ENCODE data around the gene PLXNB1.

Gene PLXNB1

GRCh38 chr3:48416546-48416945 lies 13.3 kb downstream of the PLXNB1 start:
- no peaks in the 10 kb centered on the region for H3K9me3 ChIP-seq (ENCODE audit: insufficient read depth, low read depth, low read length)
- H3K4me1 ChIP-seq (ENCODE audit: insufficient read depth, low read length), result no peaks in the 10 kb centered on the region
- H3K9ac ChIP-seq (ENCODE audit: low read depth, low read length), result no peak overlapping the region
- no peak overlapping the region for H3K4me3 ChIP-seq (ENCODE audit: low read length)
- peaks cover 96% of the 10 kb centered on the region for H3K36me3 ChIP-seq (ENCODE audit: insufficient read depth, low read length)
- H3K27ac ChIP-seq (ENCODE audit: low read depth, low read length), result no peak overlapping the region
- 94% methylated on average over 4 of the region's 4 CpGs for WGBS
- no peaks in the 10 kb centered on the region for H3K27me3 ChIP-seq (ENCODE audit: insufficient read depth, low read length)

- Histone ChIP-seq H3K9ac (ENCODE audit: low read depth, low read length) (no peak overlapping the region), H3K27me3 (ENCODE audit: insufficient read depth, low read length) (no peaks in the 10 kb centered on the region), H3K36me3 (ENCODE audit: insufficient read depth, low read length) (peaks cover 96% of the 10 kb centered on the region), H3K9me3 (ENCODE audit: insufficient read depth, low read depth, low read length) (no peaks in the 10 kb centered on the region), H3K27ac (ENCODE audit: low read depth, low read length) (no peak overlapping the region), H3K4me3 (ENCODE audit: low read length) (no peak overlapping the region), H3K4me1 (ENCODE audit: insufficient read depth, low read length) (no peaks in the 10 kb centered on the region)
- 94% methylated on average over 14 of the region's 14 CpGs for WGBS
Measured at GRCh38 chr3:48416091-48416505, 13.8 kb downstream of the PLXNB1 start.

DNA sequence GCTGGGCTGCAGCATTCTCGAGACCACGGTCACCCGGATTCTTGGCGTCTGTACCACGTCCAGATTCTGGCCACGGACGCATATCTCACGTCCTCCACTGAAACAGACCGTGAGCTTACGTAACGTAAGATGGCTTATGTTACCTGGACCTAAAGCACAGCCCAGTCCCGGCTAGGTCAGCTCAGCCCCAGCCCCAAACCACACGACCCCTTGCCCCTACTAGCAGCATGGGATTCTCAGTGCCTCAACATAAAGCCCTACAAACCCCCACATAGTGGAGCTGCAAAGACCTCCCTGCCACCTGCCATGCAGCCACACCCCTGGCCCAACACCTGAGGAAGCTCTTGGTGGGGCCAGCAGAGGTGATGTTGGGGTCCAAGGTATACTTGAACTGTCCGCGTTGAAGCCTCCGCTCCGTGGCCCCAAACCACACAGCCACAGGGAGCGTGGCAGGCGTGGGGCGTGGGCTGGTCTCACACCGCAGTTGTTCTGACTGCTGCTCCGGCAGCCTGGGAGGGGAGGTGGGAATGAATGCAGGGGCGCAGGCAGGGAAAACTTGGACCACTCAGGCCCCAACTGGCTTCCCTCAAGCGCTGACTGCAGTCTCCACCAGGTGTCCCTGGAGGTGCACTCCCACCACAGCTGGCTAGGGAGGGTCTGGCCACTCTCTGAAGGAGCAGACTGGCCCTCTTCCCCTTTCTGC lies 14.5 kb downstream of the PLXNB1 start:
- no peak overlapping the region for H3K4me3 ChIP-seq (ENCODE audit: low read length)
- no peaks in the 10 kb centered on the region for H3K4me1 ChIP-seq (ENCODE audit: insufficient read depth, low read length)
- H3K9me3 ChIP-seq (ENCODE audit: insufficient read depth, low read depth, low read length), result no peaks in the 10 kb centered on the region
- 95% methylated on average over 24 of the region's 24 CpGs for WGBS
- H3K27me3 ChIP-seq (ENCODE audit: insufficient read depth, low read length), result no peaks in the 10 kb centered on the region
- H3K36me3 ChIP-seq (ENCODE audit: insufficient read depth, low read length), result peaks cover 96% of the 10 kb centered on the region
- no peak overlapping the region for H3K27ac ChIP-seq (ENCODE audit: low read depth, low read length)
- H3K9ac ChIP-seq (ENCODE audit: low read depth, low read length), result no peak overlapping the region

- Histone ChIP-seq H3K4me3 (ENCODE audit: low read length) (no peak overlapping the region), H3K27ac (ENCODE audit: low read depth, low read length) (no peak overlapping the region), H3K4me1 (ENCODE audit: insufficient read depth, low read length) (no peaks in the 10 kb centered on the region), H3K9me3 (ENCODE audit: insufficient read depth, low read depth, low read length) (no peaks in the 10 kb centered on the region), H3K36me3 (ENCODE audit: insufficient read depth, low read length) (peaks cover 100% of the 10 kb centered on the region), H3K9ac (ENCODE audit: low read depth, low read length) (no peak overlapping the region), H3K27me3 (ENCODE audit: insufficient read depth, low read length) (no peaks in the 10 kb centered on the region)
- WGBS, result 96% methylated on average over 25 of the region's 25 CpGs
Measured at GRCh38 chr3:48414376-48415250, 15.3 kb downstream of the PLXNB1 start.

- Histone ChIP-seq H3K9ac (ENCODE audit: low read depth, low read length) (no peak overlapping the region), H3K9me3 (ENCODE audit: insufficient read depth, low read depth, low read length) (no peaks in the 10 kb centered on the region), H3K4me1 (ENCODE audit: insufficient read depth, low read length) (no peaks in the 10 kb centered on the region), H3K27ac (ENCODE audit: low read depth, low read length) (no peak overlapping the region), H3K4me3 (ENCODE audit: low read length) (no peak overlapping the region), H3K27me3 (ENCODE audit: insufficient read depth, low read length) (no peaks in the 10 kb centered on the region), H3K36me3 (ENCODE audit: insufficient read depth, low read length) (peaks cover 100% of the 10 kb centered on the region)
- 95% methylated on average over 14 of the region's 14 CpGs for WGBS
Measured at GRCh38 chr3:48413611-48414010, 16.3 kb downstream of the PLXNB1 start.

- Histone ChIP-seq H3K27me3 (ENCODE audit: insufficient read depth, low read length) (no peaks in the 10 kb centered on the region), H3K9me3 (ENCODE audit: insufficient read depth, low read depth, low read length) (no peaks in the 10 kb centered on the region), H3K27ac (ENCODE audit: low read depth, low read length) (no peak overlapping the region), H3K36me3 (ENCODE audit: insufficient read depth, low read length) (peaks cover 100% of the 10 kb centered on the region), H3K4me1 (ENCODE audit: insufficient read depth, low read length) (no peaks in the 10 kb centered on the region), H3K4me3 (ENCODE audit: low read length) (no peak overlapping the region), H3K9ac (ENCODE audit: low read depth, low read length) (no peak overlapping the region)
- 94% methylated on average over 8 of the region's 8 CpGs for whole genome bisulfite sequencing
Measured at GRCh38 chr3:48413086-48413485, 16.8 kb downstream of the PLXNB1 start.

DNA sequence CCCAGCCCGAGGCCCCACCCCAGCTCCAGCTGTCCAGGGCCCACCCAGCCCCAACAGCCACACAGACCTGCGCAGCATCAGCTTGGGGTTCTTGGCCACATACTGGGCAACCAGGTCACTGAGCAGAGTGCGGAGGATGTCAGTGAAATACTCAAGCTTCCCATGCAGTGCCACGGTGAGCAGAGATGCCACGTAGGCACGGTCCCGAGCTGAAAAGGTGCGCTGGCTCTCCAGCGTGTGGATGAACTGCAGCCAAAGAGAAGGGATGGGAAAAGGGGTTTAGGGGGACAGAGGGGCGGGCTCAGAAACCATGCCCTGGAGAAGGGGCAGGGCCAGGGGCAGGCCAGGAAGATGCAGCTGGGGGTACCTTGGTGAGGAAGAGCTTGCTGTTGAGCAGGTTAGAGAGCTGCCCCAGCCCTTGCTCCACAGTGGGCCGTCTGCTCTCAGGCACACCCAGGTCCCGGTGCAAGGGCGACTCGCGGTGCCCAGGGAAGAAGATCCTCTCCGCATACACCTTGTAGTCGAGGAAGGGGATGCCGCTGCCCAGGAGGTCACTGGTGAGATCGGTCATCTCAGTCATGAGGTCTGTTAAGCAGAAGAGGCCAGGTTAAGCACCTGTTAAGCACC lies 17.4 kb downstream of the PLXNB1 start:
- Histone ChIP-seq H3K4me3 (ENCODE audit: low read length) (no peak overlapping the region), H3K36me3 (ENCODE audit: insufficient read depth, low read length) (peaks cover 98% of the 10 kb centered on the region)
- WGBS, result 97% methylated on average over 19 of the region's 19 CpGs

GRCh38 chr3:48411606-48412374 lies 18.1 kb downstream of the PLXNB1 start:
- H3K36me3 ChIP-seq (ENCODE audit: insufficient read depth, low read length), result peaks cover 98% of the 10 kb centered on the region
- H3K27me3 ChIP-seq (ENCODE audit: insufficient read depth, low read length), result no peaks in the 10 kb centered on the region
- no peak overlapping the region for H3K27ac ChIP-seq (ENCODE audit: low read depth, low read length)
- no peaks in the 10 kb centered on the region for H3K9me3 ChIP-seq (ENCODE audit: insufficient read depth, low read depth, low read length)
- WGBS, result 95% methylated on average over 11 of the region's 11 CpGs
- H3K4me3 ChIP-seq (ENCODE audit: low read length), result no peak overlapping the region
- H3K9ac ChIP-seq (ENCODE audit: low read depth, low read length), result no peak overlapping the region
- no peaks in the 10 kb centered on the region for H3K4me1 ChIP-seq (ENCODE audit: insufficient read depth, low read length)

More for the DNA sequence above, 17.4 kb downstream of the PLXNB1 start:
- Histone ChIP-seq H3K9ac (ENCODE audit: low read depth, low read length) (no peak overlapping the region), H3K4me1 (ENCODE audit: insufficient read depth, low read length) (no peaks in the 10 kb centered on the region), H3K9me3 (ENCODE audit: insufficient read depth, low read depth, low read length) (no peaks in the 10 kb centered on the region), H3K27ac (ENCODE audit: low read depth, low read length) (no peak overlapping the region), H3K27me3 (ENCODE audit: insufficient read depth, low read length) (no peaks in the 10 kb centered on the region)

DNA sequence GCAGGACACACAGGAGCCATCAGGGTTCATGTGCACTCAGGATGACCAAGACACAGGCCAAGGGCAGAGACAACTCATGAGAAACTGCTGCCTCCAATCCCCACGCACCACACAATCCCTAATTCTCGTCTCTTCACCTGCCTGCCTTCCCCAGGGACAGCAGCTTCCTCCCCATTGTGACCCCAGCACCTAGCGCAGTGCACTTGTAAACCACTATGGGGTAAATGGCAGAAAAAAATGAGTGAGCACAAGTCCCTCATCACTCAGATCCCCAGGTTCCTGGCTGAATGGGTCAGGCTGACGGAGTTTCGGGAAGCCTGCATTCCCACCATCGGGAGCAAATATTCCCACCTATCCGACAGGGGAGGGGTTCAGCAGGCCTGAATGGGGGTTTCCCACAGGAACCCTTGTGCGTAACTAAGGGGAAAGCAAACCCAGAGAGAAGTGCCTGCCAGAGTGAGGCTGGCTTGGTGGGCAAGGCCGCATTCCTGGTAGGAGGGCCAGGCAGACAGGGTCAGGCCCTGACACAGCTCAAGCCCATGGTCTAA lies 18.8 kb downstream of the PLXNB1 start:
- Histone ChIP-seq H3K9ac (ENCODE audit: low read depth, low read length) (no peak overlapping the region), H3K27me3 (ENCODE audit: insufficient read depth, low read length) (no peaks in the 10 kb centered on the region), H3K4me3 (ENCODE audit: low read length) (no peak overlapping the region), H3K9me3 (ENCODE audit: insufficient read depth, low read depth, low read length) (no peaks in the 10 kb centered on the region), H3K36me3 (ENCODE audit: insufficient read depth, low read length) (peaks cover 98% of the 10 kb centered on the region), H3K4me1 (ENCODE audit: insufficient read depth, low read length) (no peaks in the 10 kb centered on the region), H3K27ac (ENCODE audit: low read depth, low read length) (no peak overlapping the region)
- WGBS, result 93% methylated on average over 9 of the region's 9 CpGs

- Histone ChIP-seq H3K27ac (ENCODE audit: low read depth, low read length) (no peak overlapping the region), H3K9me3 (ENCODE audit: insufficient read depth, low read depth, low read length) (no peaks in the 10 kb centered on the region), H3K36me3 (ENCODE audit: insufficient read depth, low read length) (peaks cover 98% of the 10 kb centered on the region), H3K4me3 (ENCODE audit: low read length) (no peak overlapping the region), H3K27me3 (ENCODE audit: insufficient read depth, low read length) (no peaks in the 10 kb centered on the region), H3K9ac (ENCODE audit: low read depth, low read length) (no peak overlapping the region), H3K4me1 (ENCODE audit: insufficient read depth, low read length) (no peaks in the 10 kb centered on the region)
- 94% methylated on average over 16 of the region's 16 CpGs for WGBS
Measured at GRCh38 chr3:48410205-48411040, 19.5 kb downstream of the PLXNB1 start.
